ENCODE results near the gene MUS81. TPM values are rescaled to one million over a fixed set of nuclear protein-coding genes. Genes with fewer than 3 reads are reported as not detected.
A peak's percentile ranks its signal among the peaks of the same experiment; 100 is the strongest.

MUS81 gene
- total and polyA plus RNA-seq, 9 of the 15 experiments (the other 6 are each of a cell fraction or from before 2014, with no cell fraction given): 13.4 to 118 (median 53.7) TPM

GRCh38 chr11:65911682-65912568, 51.7 kb downstream of the MUS81 start (continued):
- TF ChIP-seq EGR1 (conservative IDR thresholded peaks at IDR 0.05) (no peak), ZNF165 (CRISPR knock-in tag; IDR thresholded peaks at IDR 0.05; ENCODE audit: borderline replicate concordance) (no peak), MTA3 (IDR thresholded peaks at IDR 0.05; ENCODE audit: borderline replicate concordance) (0 out of 2 replicates have a peak, but pooled peaks have one; percentile 21), SRSF1 (IDR thresholded peaks at IDR 0.05; ENCODE audit: low read depth, low read length) (no peak), RCOR1 (IDR thresholded peaks at IDR 0.05; ENCODE audit: borderline replicate concordance in 1 of 2, low read depth in 2 of 2, low read length in 2 of 2) (peak in 1 of 2 experiments; percentile 58; a peak in 1 of 4 replicates), SAP30 (IDR thresholded peaks at IDR 0.05; ENCODE audit: borderline replicate concordance, insufficient read depth, low read depth, low read length, poor library complexity, severe bottlenecking) (peak; percentile 42), E2F3 (CRISPR knock-in tag; IDR thresholded peaks at IDR 0.05) (peak; percentile 87), ZNF212 (CRISPR knock-in tag; IDR thresholded peaks at IDR 0.05) (no peak), FOXA3 (CRISPR knock-in tag; conservative IDR thresholded peaks at IDR 0.05 in 1 of 2, IDR thresholded peaks at IDR 0.05 in 1 of 2) (0 out of 4 replicates have a peak, but pooled peaks of 1 of the 2 experiments have one; percentile 38), TEAD4 (IDR thresholded peaks at IDR 0.05; ENCODE audit: low read length) (no peak), TEAD4 (CRISPR knock-in tag; IDR thresholded peaks at IDR 0.05; ENCODE audit: borderline replicate concordance) (no peak), ELF1 (tag; IDR thresholded peaks at IDR 0.05) (no peak), KAT7 (CRISPR knock-in tag; IDR thresholded peaks at IDR 0.05; ENCODE audit: borderline replicate concordance) (0 out of 2 replicates have a peak, but pooled peaks have one; percentile 37), ZSCAN29 (IDR thresholded peaks at IDR 0.05) (no peak), RBBP5 (IDR thresholded peaks at IDR 0.05; ENCODE audit: borderline replicate concordance, insufficient read depth, low read length, poor library complexity, severe bottlenecking) (no peak), PPARD (CRISPR knock-in tag; IDR thresholded peaks at IDR 0.05) (no peak), GTF2F1 (IDR thresholded peaks at IDR 0.05; ENCODE audit: low read depth, low read length) (no peak), ZC3H11A (IDR thresholded peaks at IDR 0.05; ENCODE audit: low read depth, low read length) (no peak), ZNF76 (CRISPR knock-in tag; IDR thresholded peaks at IDR 0.05; ENCODE audit: borderline replicate concordance) (no peak), CBX5 (IDR thresholded peaks at IDR 0.05; ENCODE audit: borderline replicate concordance, low read depth) (no peak), DNMT1 (IDR thresholded peaks at IDR 0.05) (no peak), SAFB2 (IDR thresholded peaks at IDR 0.05; ENCODE audit: borderline replicate concordance, low read depth, low read length, severe bottlenecking) (no peak)
- TF ChIP-seq, protein P1, sequence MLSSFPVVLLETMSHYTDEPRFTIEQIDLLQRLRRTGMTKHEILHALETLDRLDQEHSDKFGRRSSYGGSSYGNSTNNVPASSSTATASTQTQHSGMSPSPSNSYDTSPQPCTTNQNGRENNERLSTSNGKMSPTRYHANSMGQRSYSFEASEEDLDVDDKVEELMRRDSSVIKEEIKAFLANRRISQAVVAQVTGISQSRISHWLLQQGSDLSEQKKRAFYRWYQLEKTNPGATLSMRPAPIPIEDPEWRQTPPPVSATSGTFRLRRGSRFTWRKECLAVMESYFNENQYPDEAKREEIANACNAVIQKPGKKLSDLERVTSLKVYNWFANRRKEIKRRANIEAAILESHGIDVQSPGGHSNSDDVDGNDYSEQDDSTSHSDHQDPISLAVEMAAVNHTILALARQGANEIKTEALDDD (IDR thresholded peaks at IDR 0.05): no peak
- TF ChIP-seq, protein P2, sequence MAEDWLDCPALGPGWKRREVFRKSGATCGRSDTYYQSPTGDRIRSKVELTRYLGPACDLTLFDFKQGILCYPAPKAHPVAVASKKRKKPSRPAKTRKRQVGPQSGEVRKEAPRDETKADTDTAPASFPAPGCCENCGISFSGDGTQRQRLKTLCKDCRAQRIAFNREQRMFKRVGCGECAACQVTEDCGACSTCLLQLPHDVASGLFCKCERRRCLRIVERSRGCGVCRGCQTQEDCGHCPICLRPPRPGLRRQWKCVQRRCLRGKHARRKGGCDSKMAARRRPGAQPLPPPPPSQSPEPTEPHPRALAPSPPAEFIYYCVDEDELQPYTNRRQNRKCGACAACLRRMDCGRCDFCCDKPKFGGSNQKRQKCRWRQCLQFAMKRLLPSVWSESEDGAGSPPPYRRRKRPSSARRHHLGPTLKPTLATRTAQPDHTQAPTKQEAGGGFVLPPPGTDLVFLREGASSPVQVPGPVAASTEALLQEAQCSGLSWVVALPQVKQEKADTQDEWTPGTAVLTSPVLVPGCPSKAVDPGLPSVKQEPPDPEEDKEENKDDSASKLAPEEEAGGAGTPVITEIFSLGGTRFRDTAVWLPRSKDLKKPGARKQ (CRISPR knock-in tag; IDR thresholded peaks at IDR 0.05): no peak
- TF ChIP-seq, protein P3, sequence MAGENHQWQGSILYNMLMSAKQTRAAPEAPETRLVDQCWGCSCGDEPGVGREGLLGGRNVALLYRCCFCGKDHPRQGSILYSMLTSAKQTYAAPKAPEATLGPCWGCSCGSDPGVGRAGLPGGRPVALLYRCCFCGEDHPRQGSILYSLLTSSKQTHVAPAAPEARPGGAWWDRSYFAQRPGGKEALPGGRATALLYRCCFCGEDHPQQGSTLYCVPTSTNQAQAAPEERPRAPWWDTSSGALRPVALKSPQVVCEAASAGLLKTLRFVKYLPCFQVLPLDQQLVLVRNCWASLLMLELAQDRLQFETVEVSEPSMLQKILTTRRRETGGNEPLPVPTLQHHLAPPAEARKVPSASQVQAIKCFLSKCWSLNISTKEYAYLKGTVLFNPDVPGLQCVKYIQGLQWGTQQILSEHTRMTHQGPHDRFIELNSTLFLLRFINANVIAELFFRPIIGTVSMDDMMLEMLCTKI (IDR thresholded peaks at IDR 0.05; ENCODE audit: partially characterized antibody): no peak
